ENCODE data around the gene JCAD. TPM values are rescaled to one million over a fixed set of nuclear protein-coding genes. Genes with fewer than 3 reads are reported as not detected.

The JCAD gene
- total RNA-seq, 1 experiment from 2014 or later: 0.77 TPM

DNA sequence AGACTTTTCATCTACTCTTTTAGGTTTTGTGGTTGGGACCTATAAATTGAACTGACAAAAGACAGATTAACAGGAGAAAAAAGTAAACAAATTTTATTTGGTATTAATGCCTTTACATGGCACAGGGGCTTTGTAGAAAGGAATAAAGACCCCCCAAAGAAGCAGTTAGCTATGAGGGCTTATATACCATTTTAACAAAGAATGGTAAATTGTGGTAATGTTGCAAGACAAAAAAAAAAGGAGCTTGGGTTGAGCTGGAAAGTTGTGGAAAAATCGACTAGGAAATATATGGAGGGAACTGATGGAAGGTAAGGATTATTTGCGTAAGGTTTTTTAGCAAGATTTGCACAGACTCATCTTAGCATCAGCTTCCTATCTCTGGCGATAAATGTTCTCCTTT is 84.6 kb downstream of the JCAD start:
- Mint-ChIP-seq H3K27me3 (ENCODE audit: low read depth) (no peaks in the 10 kb centered on the region), H3K27ac (no peak overlapping the region), H3K4me3 (no peak overlapping the region), H3K4me1 (0 out of 4 replicates have a peak, but pooled peaks cover 0 to 3% of the 10 kb centered on the region in 2 experiments), H3K9me3 (peaks cover 0 to 13% of the 10 kb centered on the region in 2 experiments; a peak in 4 of 5 replicates), H3K36me3 (ENCODE audit: insufficient read depth in 1 of 3, low read depth in 3 of 3) (peaks cover 0 to 7% (median 2%) of the 10 kb centered on the region in 3 experiments; a peak in 4 of 7 replicates)
- no peak overlapping the region for H2BK20ac ChIP-seq (ENCODE audit: low read depth, low read length, poor library complexity, severe bottlenecking)
- H4K8ac ChIP-seq (replicated peaks; ENCODE audit: insufficient read length, low read depth, low read length): no peak overlapping the region
- no peak overlapping the region for H2AFZ ChIP-seq (ENCODE audit: low read length)
- no peak for DNase-seq
- no peak overlapping the region for H2BK5ac ChIP-seq (ENCODE audit: insufficient read length, low read length)
- no peaks in the 10 kb centered on the region for H3K79me2 ChIP-seq (ENCODE audit: insufficient read depth, low read length)
- no peak overlapping the region for H3K14ac ChIP-seq (ENCODE audit: insufficient read depth, low read length)
- no peak overlapping the region for H3K27ac ChIP-seq (ENCODE audit: insufficient read length, low read depth, low read length)
- no CpG with 5 or more reads among the region's 3 CpGs for WGBS (ENCODE audit: extremely low coverage, insufficient read length, low lambda C conversion rate)
- H3K4me2 ChIP-seq (ENCODE audit: insufficient read depth, insufficient read length, low read length): no peak overlapping the region
- H3K4me1 ChIP-seq (ENCODE audit: insufficient read depth, low read length): no peaks in the 10 kb centered on the region
- no peaks in the 10 kb centered on the region for H3K27me3 ChIP-seq (ENCODE audit: insufficient read depth, low read length)
- H4K20me1 ChIP-seq (ENCODE audit: control insufficient read depth, insufficient read depth, insufficient read length): no peaks in the 10 kb centered on the region
- H3K18ac ChIP-seq (ENCODE audit: insufficient read length, low read depth, low read length): no peak overlapping the region
- H2AK5ac ChIP-seq (ENCODE audit: insufficient read length, low read length): no peak overlapping the region
- no peak overlapping the region for H2BK120ac ChIP-seq (ENCODE audit: low read depth, low read length, poor library complexity, severe bottlenecking)
- H3K56ac ChIP-seq (ENCODE audit: insufficient read length, low read depth, low read length): no peak overlapping the region
- no peak overlapping the region for H3K9ac ChIP-seq (ENCODE audit: extremely low read depth, insufficient read length, low read length)
- no peaks in the 10 kb centered on the region for H3K79me1 ChIP-seq (ENCODE audit: insufficient read depth, low read depth, low read length, poor library complexity, severe bottlenecking)
- H2BK15ac ChIP-seq (ENCODE audit: low read depth, low read length): no peak overlapping the region
- no peak overlapping the region for H3T11ph ChIP-seq (ENCODE audit: low read length)
- no peak overlapping the region for H3K23ac ChIP-seq (ENCODE audit: insufficient read length, low read depth, low read length)
- TF ChIP-seq, protein P1, sequence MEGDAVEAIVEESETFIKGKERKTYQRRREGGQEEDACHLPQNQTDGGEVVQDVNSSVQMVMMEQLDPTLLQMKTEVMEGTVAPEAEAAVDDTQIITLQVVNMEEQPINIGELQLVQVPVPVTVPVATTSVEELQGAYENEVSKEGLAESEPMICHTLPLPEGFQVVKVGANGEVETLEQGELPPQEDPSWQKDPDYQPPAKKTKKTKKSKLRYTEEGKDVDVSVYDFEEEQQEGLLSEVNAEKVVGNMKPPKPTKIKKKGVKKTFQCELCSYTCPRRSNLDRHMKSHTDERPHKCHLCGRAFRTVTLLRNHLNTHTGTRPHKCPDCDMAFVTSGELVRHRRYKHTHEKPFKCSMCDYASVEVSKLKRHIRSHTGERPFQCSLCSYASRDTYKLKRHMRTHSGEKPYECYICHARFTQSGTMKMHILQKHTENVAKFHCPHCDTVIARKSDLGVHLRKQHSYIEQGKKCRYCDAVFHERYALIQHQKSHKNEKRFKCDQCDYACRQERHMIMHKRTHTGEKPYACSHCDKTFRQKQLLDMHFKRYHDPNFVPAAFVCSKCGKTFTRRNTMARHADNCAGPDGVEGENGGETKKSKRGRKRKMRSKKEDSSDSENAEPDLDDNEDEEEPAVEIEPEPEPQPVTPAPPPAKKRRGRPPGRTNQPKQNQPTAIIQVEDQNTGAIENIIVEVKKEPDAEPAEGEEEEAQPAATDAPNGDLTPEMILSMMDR (conservative IDR thresholded peaks at IDR 0.05): no peak
- no peak overlapping the region for H2BK12ac ChIP-seq (ENCODE audit: insufficient read length, low read depth, low read length)
- H3K23me2 ChIP-seq (ENCODE audit: insufficient read length, low read depth, low read length, poor library complexity, severe bottlenecking): no peaks in the 10 kb centered on the region
- no peak overlapping the region for H4K5ac ChIP-seq (ENCODE audit: insufficient read length, low read depth, low read length)
- no peak overlapping the region for H3K4ac ChIP-seq (ENCODE audit: low read depth, low read length)
- H4K91ac ChIP-seq (ENCODE audit: insufficient read length, low read depth, low read length): no peak overlapping the region
- no peaks in the 10 kb centered on the region for H3K9me3 ChIP-seq (ENCODE audit: control insufficient read depth, low read depth, low read length)
